ENCODE measurements around the gene ATXN7.

DNA sequence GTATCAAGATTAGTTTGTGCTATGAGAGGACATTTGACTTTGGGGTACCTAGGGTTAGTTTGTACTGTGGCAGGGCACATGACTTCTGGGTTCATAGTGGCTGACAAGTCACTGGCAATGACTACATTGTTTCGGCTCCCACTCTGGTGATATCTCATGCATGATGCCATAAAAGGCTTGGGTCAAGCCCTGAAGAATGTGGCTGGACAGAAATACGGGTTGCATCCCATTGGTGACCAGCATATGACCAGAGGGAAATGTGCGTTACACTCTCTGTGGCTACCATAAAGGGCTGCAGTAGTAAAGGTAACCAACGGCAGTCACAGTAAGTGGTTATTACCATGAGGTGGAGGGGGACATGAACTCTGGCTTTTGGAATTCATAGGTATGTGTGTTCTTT, 18.5 kb upstream of the ATXN7 start:
- no peak for TF ChIP-seq TAF1 (IDR thresholded peaks at IDR 0.05; ENCODE audit: borderline replicate concordance, insufficient read depth, low read length)
- TF ChIP-seq, protein P1, sequence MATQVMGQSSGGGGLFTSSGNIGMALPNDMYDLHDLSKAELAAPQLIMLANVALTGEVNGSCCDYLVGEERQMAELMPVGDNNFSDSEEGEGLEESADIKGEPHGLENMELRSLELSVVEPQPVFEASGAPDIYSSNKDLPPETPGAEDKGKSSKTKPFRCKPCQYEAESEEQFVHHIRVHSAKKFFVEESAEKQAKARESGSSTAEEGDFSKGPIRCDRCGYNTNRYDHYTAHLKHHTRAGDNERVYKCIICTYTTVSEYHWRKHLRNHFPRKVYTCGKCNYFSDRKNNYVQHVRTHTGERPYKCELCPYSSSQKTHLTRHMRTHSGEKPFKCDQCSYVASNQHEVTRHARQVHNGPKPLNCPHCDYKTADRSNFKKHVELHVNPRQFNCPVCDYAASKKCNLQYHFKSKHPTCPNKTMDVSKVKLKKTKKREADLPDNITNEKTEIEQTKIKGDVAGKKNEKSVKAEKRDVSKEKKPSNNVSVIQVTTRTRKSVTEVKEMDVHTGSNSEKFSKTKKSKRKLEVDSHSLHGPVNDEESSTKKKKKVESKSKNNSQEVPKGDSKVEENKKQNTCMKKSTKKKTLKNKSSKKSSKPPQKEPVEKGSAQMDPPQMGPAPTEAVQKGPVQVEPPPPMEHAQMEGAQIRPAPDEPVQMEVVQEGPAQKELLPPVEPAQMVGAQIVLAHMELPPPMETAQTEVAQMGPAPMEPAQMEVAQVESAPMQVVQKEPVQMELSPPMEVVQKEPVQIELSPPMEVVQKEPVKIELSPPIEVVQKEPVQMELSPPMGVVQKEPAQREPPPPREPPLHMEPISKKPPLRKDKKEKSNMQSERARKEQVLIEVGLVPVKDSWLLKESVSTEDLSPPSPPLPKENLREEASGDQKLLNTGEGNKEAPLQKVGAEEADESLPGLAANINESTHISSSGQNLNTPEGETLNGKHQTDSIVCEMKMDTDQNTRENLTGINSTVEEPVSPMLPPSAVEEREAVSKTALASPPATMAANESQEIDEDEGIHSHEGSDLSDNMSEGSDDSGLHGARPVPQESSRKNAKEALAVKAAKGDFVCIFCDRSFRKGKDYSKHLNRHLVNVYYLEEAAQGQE (IDR thresholded peaks at IDR 0.05; ENCODE audit: insufficient read depth in 1 of 2, low read depth in 2 of 2, low read length in 2 of 2) = no peak
- no peak for TF ChIP-seq POLR2AphosphoS5 (IDR thresholded peaks at IDR 0.05; ENCODE audit: low read depth, low read length)

Data from PFSK-1 (cell line).